ENCODE measurements around the gene TNFSF13.
A peak's percentile ranks its signal among the peaks of the same experiment; 100 is the strongest.

GRCh38 chr17:7573324-7574080 is 15.0 kb downstream of the TNFSF13 start:
- no peak for TF ChIP-seq FOXK2 (IDR thresholded peaks at IDR 0.05)
- TF ChIP-seq SP1 (IDR thresholded peaks at IDR 0.05), result no peak
- TF ChIP-seq TARDBP (IDR thresholded peaks at IDR 0.05), result no peak
- no peak for TF ChIP-seq FOXA1 (IDR thresholded peaks at IDR 0.05)
- no peak for TF ChIP-seq ZNF384 (IDR thresholded peaks at IDR 0.05)
- TF ChIP-seq NFRKB (IDR thresholded peaks at IDR 0.05), result no peak
- no peak for TF ChIP-seq SUZ12 (IDR thresholded peaks at IDR 0.05)
- TF ChIP-seq CTBP1 (IDR thresholded peaks at IDR 0.05; ENCODE audit: borderline replicate concordance), result no peak
- TF ChIP-seq BHLHE40 (IDR thresholded peaks at IDR 0.05; ENCODE audit: borderline replicate concordance), result no peak
- 0 out of 2 replicates have a peak, but pooled peaks have one; percentile 14 for TF ChIP-seq ELF4 (IDR thresholded peaks at IDR 0.05)
- TF ChIP-seq HDGF (IDR thresholded peaks at IDR 0.05; ENCODE audit: borderline replicate concordance), result no peak
- TF ChIP-seq LEF1 (IDR thresholded peaks at IDR 0.05; ENCODE audit: borderline replicate concordance), result no peak
- peak; percentile 15; the same call in 1 of the 2 replicates for TF ChIP-seq FOXM1 (IDR thresholded peaks at IDR 0.05; ENCODE audit: borderline replicate concordance)

Measured in HEK293T (cell line).